ENCODE results near the gene BDKRB2. TPM values are rescaled to one million over a fixed set of nuclear protein-coding genes. Genes with fewer than 3 reads are reported as not detected.

Gene BDKRB2
- polyA plus RNA-seq, 6 donors from 2014 or later, result not detected

- peaks cover 3 to 17% (median 11%) of the 10 kb centered on the region in 7 donors for H3K9me3 Mint-ChIP-seq
- DNase-seq (no peak), ATAC-seq (ENCODE audit: low read depth in 2 of 2) (no peak)
- no peaks in the 10 kb centered on the region for H3K36me3 Mint-ChIP-seq
- peaks cover 34 to 70% (median 58%) of the 10 kb centered on the region in 3 donors for H3K27me3 Mint-ChIP-seq
- H3K4me1 Mint-ChIP-seq, result peaks cover 0 to 18% (median 9%) of the 10 kb centered on the region in 3 donors
- no peak overlapping the region for H3K4me3 Mint-ChIP-seq
- H3K27ac Mint-ChIP-seq, result no peak overlapping the region
Observed at GRCh38 chr14:96208739-96209138, 4.1 kb downstream of the BDKRB2 start.

DNA sequence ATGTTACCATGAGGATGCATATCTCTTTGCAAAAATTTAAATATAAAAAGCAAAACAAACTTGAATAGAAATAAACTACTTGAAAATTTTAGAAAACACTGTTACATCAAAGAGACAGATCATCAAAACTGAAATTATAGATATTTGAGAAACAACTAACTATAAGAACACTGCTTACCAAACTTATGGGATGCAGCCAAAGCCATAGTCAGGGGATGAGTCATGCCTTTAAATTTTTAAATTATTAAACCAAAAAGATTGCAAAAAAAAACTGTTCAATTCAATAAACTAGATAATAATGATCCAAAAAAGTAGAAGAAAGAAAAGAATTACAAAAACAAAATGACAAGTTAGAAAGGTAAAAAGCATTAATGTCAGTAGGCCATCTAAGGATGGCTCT lies 7.5 kb downstream of the BDKRB2 start:
- DNase-seq, result no peak
- Mint-ChIP-seq H3K9me3 (peaks cover 3 to 17% (median 11%) of the 10 kb centered on the region in 7 donors), H3K36me3 (no peaks in the 10 kb centered on the region), H3K27ac (no peak overlapping the region), H3K4me1 (peaks cover 0 to 4% (median 0%) of the 10 kb centered on the region in 3 donors), H3K27me3 (peaks cover 29 to 45% (median 43%) of the 10 kb centered on the region in 3 donors), H3K4me3 (no peak overlapping the region)
- no peak for ATAC-seq (ENCODE audit: low read depth in 2 of 2)

GRCh38 chr14:96212896-96213295 lies 8.3 kb downstream of the BDKRB2 start:
- Mint-ChIP-seq H3K27me3 (peaks cover 23 to 39% (median 37%) of the 10 kb centered on the region in 3 donors), H3K4me1 (peaks cover 0 to 4% (median 0%) of the 10 kb centered on the region in 3 donors), H3K4me3 (no peak overlapping the region), H3K27ac (peak overlapping the region in 1 of 6 donors; percentile 72), H3K9me3 (peaks cover 3 to 17% (median 11%) of the 10 kb centered on the region in 7 donors), H3K36me3 (no peaks in the 10 kb centered on the region)
- no peak for DNase-seq
- ATAC-seq (ENCODE audit: low read depth in 2 of 2), result no peak

- DNase-seq (no peak), ATAC-seq (ENCODE audit: low read depth in 2 of 2) (no peak)
- Mint-ChIP-seq H3K4me3 (no peak overlapping the region), H3K27ac (no peak overlapping the region), H3K27me3 (peaks cover 18 to 28% (median 27%) of the 10 kb centered on the region in 3 donors), H3K4me1 (peaks cover 0 to 4% (median 0%) of the 10 kb centered on the region in 3 donors), H3K36me3 (no peaks in the 10 kb centered on the region), H3K9me3 (peaks cover 3 to 17% (median 11%) of the 10 kb centered on the region in 7 donors)
Observed at GRCh38 chr14:96213871-96214465, 9.3 kb downstream of the BDKRB2 start.

- Mint-ChIP-seq H3K4me1 (peaks cover 0 to 4% (median 0%) of the 10 kb centered on the region in 3 donors), H3K4me3 (no peak overlapping the region), H3K9me3 (peaks cover 3 to 17% (median 11%) of the 10 kb centered on the region in 7 donors), H3K27me3 (peaks cover 19 to 26% (median 23%) of the 10 kb centered on the region in 3 donors), H3K27ac (no peak overlapping the region), H3K36me3 (no peaks in the 10 kb centered on the region)
- DNase-seq (no peak), ATAC-seq (ENCODE audit: low read depth in 2 of 2) (no peak)
Observed at GRCh38 chr14:96214793-96215192, 10.2 kb downstream of the BDKRB2 start.

- H3K9me3 Mint-ChIP-seq, result peaks cover 3 to 17% (median 11%) of the 10 kb centered on the region in 7 donors
- no peak for ATAC-seq (ENCODE audit: low read depth in 2 of 2)
Observed at GRCh38 chr14:96215452-96216244, 11.0 kb downstream of the BDKRB2 start.

GRCh38 chr14:96216627-96217026 lies 12.0 kb downstream of the BDKRB2 start:
- Mint-ChIP-seq H3K27ac (no peak overlapping the region), H3K4me3 (no peak overlapping the region), H3K27me3 (peaks cover 20 to 29% (median 29%) of the 10 kb centered on the region in 3 donors), H3K36me3 (no peaks in the 10 kb centered on the region), H3K4me1 (peaks cover 0 to 6% (median 0%) of the 10 kb centered on the region in 3 donors), H3K9me3 (peaks cover 3 to 11% (median 10%) of the 10 kb centered on the region in 7 donors)
- ATAC-seq (ENCODE audit: low read depth in 2 of 2), result no peak
- no peak for DNase-seq

More at GRCh38 chr14:96215452-96216244, 11.0 kb downstream of the BDKRB2 start:
- H3K4me1 Mint-ChIP-seq, result peaks cover 0 to 4% (median 0%) of the 10 kb centered on the region in 3 donors
- no peak overlapping the region for H3K4me3 Mint-ChIP-seq
- peaks cover 16 to 27% (median 26%) of the 10 kb centered on the region in 3 donors for H3K27me3 Mint-ChIP-seq
- H3K36me3 Mint-ChIP-seq, result no peaks in the 10 kb centered on the region
- H3K27ac Mint-ChIP-seq, result no peak overlapping the region
- DNase-seq, result no peak

GRCh38 chr14:96217376-96217913 lies 12.8 kb downstream of the BDKRB2 start:
- Mint-ChIP-seq H3K4me3 (no peak overlapping the region), H3K9me3 (peaks cover under 1 to 5% (median 3%) of the 10 kb centered on the region in 7 donors), H3K27ac (no peak overlapping the region), H3K4me1 (peaks cover 0 to 6% (median 0%) of the 10 kb centered on the region in 3 donors), H3K36me3 (no peaks in the 10 kb centered on the region), H3K27me3 (peaks cover 20 to 32% (median 27%) of the 10 kb centered on the region in 3 donors)
- no peak for DNase-seq
- no peak for ATAC-seq (ENCODE audit: low read depth in 2 of 2)

- Mint-ChIP-seq H3K36me3 (no peaks in the 10 kb centered on the region), H3K4me3 (peak overlapping the region in 1 of 8 donors; percentile 25), H3K27me3 (peaks cover 24 to 35% (median 33%) of the 10 kb centered on the region in 3 donors), H3K9me3 (no peaks in the 10 kb centered on the region), H3K27ac (no peak overlapping the region), H3K4me1 (peaks cover 0 to 5% (median 0%) of the 10 kb centered on the region in 3 donors)
- ATAC-seq (ENCODE audit: low read depth in 2 of 2) (no peak), DNase-seq (no peak)
Observed at GRCh38 chr14:96221109-96221650, 16.5 kb downstream of the BDKRB2 start.

DNA sequence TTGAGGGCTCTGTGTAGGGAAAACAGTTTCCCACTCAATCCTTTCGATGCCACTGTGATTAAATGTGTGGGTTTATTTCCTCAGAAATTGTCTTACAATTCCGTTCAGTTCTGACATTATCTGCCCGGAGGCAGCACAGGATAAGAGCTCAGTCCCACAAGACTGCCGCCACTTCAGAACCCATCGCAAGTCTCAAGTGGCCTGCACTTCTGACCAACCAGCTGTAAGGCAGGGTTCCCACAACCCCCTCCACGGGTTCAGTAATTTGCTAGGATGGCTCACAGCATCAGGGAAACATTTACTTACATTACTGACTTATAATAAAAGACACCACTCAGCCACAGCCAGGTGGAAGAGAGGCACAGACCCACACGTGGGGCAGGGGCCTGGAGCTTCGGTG lies 17.2 kb downstream of the BDKRB2 start:
- Mint-ChIP-seq H3K27ac (no peak overlapping the region), H3K27me3 (peaks cover 22 to 35% (median 34%) of the 10 kb centered on the region in 3 donors), H3K4me1 (peaks cover 0 to 2% (median 0%) of the 10 kb centered on the region in 3 donors), H3K36me3 (no peaks in the 10 kb centered on the region), H3K9me3 (no peaks in the 10 kb centered on the region), H3K4me3 (no peak overlapping the region)
- no peak for ATAC-seq (ENCODE audit: low read depth in 2 of 2)
- no peak for DNase-seq

- Mint-ChIP-seq H3K36me3 (peaks cover 0 to 15% of the 10 kb centered on the region in 2 donors), H3K27me3 (peaks cover 16 to 44% (median 40%) of the 10 kb centered on the region in 3 donors), H3K4me3 (no peak overlapping the region), H3K27ac (no peak overlapping the region), H3K4me1 (peaks cover 0 to 2% (median 0%) of the 10 kb centered on the region in 3 donors), H3K9me3 (peaks cover 6 to 17% (median 10%) of the 10 kb centered on the region in 7 donors)
- ATAC-seq (ENCODE audit: low read depth in 2 of 2), result no peak
- no peak for DNase-seq
Observed at GRCh38 chr14:96224480-96225096, 19.9 kb downstream of the BDKRB2 start.

- Mint-ChIP-seq H3K4me3 (no peak overlapping the region), H3K27ac (no peak overlapping the region), H3K36me3 (peaks cover 0 to 15% of the 10 kb centered on the region in 2 donors), H3K9me3 (peaks cover 6 to 17% (median 10%) of the 10 kb centered on the region in 7 donors), H3K4me1 (peaks cover 0 to 2% (median 0%) of the 10 kb centered on the region in 3 donors), H3K27me3 (peaks cover 15 to 43% (median 40%) of the 10 kb centered on the region in 3 donors)
- DNase-seq, result no peak
- no peak for ATAC-seq (ENCODE audit: low read depth in 2 of 2)
Observed at GRCh38 chr14:96225213-96225612, 20.6 kb downstream of the BDKRB2 start.

DNA sequence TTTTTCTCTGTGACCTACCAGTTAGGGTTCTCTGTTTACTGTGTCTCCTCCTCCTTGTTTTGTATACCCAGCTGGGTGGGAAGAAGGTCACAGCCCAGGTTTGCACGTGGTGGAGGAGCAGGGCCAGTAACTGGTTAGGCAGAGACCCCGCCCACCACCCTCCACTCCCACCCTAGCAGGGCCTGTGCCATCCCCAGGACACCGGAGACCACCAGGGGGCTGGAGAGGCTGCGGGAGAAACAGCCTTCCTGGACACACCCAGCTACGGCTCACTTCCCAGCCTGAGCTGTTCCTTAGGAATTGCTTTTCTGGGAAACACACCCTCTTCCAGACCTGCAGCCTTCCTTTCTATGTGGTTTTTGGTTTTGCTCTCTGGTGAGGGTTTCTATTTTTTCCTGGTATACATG lies 21.1 kb downstream of the BDKRB2 start:
- no peak overlapping the region for H3K27ac Mint-ChIP-seq
- H3K9me3 Mint-ChIP-seq, result peaks cover 6 to 17% (median 10%) of the 10 kb centered on the region in 7 donors
- H3K4me1 Mint-ChIP-seq, result peaks cover 0 to 2% (median 0%) of the 10 kb centered on the region in 3 donors
- ATAC-seq (ENCODE audit: low read depth in 2 of 2) (no peak), DNase-seq (no peak)
- H3K27me3 Mint-ChIP-seq, result peaks cover 15 to 38% (median 35%) of the 10 kb centered on the region in 3 donors
- H3K4me3 Mint-ChIP-seq, result no peak overlapping the region
- peaks cover 0 to 15% of the 10 kb centered on the region in 2 donors for H3K36me3 Mint-ChIP-seq

Measured in naive B cell (primary cell).